ENCODE results near the gene UBQLN2.
A peak's percentile ranks its signal among the peaks of the same experiment; 100 is the strongest.
"Not testable (repeated sequence)": the region's sequence is repeated elsewhere in the genome, so short reads cannot be mapped to it uniquely, and the experiment has no call there.

The UBQLN2 gene
- long read RNA-seq, donor 1, full-length matches to known transcripts: 54 of 54 reads
- long read RNA-seq, donor 1, partial matches to known transcripts: 0 of 54 reads
- long read RNA-seq, donor 1, other reads (novel, unspliced or antisense): 0 of 54 reads
- long read RNA-seq, donor 2, full-length matches to known transcripts: 60 of 60 reads
- long read RNA-seq, donor 2, partial matches to known transcripts: 0 of 60 reads
- long read RNA-seq, donor 2, other reads (novel, unspliced or antisense): 0 of 60 reads
- long read RNA-seq, donor 3, full-length matches to known transcripts: 53 of 53 reads
- long read RNA-seq, donor 3, partial matches to known transcripts: 0 of 53 reads
- long read RNA-seq, donor 3, other reads (novel, unspliced or antisense): 0 of 53 reads
- long read RNA-seq, donor 4, full-length matches to known transcripts: 96 of 96 reads
- long read RNA-seq, donor 4, partial matches to known transcripts: 0 of 96 reads
- long read RNA-seq, donor 4, other reads (novel, unspliced or antisense): 0 of 96 reads
- long read RNA-seq, donor 5, full-length matches to known transcripts: 57 of 57 reads
- long read RNA-seq, donor 5, partial matches to known transcripts: 0 of 57 reads
- long read RNA-seq, donor 5, other reads (novel, unspliced or antisense): 0 of 57 reads
- long read RNA-seq, donor 6, full-length matches to known transcripts: 103 of 103 reads
- long read RNA-seq, donor 6, partial matches to known transcripts: 0 of 103 reads
- long read RNA-seq, donor 6, other reads (novel, unspliced or antisense): 0 of 103 reads
- long read RNA-seq, donor 7, full-length matches to known transcripts: 147 of 147 reads
- long read RNA-seq, donor 7, partial matches to known transcripts: 0 of 147 reads
- long read RNA-seq, donor 7, other reads (novel, unspliced or antisense): 0 of 147 reads
- long read RNA-seq, donor 8, full-length matches to known transcripts: 69 of 69 reads
- long read RNA-seq, donor 8, partial matches to known transcripts: 0 of 69 reads
- long read RNA-seq, donor 8, other reads (novel, unspliced or antisense): 0 of 69 reads

DNA sequence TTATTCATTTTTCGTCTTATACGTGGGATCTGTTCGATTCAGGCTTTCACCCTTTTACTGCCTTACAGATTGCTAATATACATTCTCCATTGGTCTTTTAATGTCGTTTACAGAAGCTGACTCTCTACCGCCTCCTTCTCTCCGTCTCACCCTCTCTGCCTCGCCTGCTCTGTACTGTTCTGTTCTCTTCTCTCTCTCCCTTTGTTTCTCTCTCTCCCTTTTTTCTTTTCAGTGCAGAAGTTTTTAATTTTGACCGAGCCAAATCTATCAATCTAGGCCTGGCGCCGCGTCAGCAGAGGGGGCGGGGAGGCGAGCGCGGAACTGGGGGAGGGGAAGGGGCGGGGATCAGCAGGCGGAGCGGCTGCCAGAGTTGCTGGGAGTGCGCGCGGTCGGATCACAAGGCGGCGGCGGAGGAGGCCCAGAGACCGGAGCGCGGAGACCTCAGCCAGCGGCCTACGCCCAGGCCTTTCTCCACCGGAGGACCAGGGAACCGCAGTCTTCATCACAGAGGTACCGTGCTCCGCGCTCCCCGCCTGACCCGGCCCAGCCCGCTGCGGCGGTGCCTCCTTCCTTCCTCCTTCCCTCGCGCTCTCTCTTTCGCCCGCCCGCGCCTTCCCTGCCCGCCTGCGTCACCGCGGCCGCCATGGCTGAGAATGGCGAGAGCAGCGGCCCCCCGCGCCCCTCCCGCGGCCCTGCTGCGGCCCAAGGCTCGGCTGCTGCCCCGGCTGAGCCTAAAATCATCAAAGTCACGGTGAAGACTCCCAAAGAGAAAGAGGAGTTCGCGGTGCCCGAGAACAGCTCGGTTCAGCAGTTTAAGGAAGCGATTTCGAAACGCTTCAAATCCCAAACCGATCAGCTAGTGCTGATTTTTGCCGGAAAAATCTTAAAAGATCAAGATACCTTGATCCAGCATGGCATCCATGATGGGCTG lies at the start of gene UBQLN2:
Gene UBQLN2, plus strand, starts transcription at position 397 of the 931 bp plus-strand sequence. Its CDS starts 247 bp downstream, at position 644.
- DNase-seq: peak; percentile 87

DNA sequence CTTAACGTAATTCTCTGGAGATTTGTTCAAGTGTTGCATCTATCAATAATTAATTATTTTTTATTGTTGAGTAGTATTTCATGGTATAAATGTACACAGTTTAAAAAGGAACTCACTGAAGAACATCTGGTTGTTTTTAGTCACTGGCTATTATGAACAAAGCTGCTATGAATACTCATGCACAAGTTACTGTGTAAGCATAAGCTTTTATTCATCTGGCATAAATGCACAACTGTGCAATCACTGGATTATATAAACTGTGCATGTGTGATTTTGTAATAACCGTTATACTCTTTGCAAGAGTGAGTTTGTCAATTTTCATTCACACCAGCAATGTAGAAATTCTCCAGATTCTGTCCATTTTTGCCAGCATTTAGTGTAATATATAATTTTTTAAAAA lies 43.8 kb upstream of the UBQLN2 start:
- DNase-seq: no peak

- not testable (repeated sequence) for DNase-seq
These were observed 33.9 kb upstream of the UBQLN2 start for GRCh38 chrX:56529482-56530007.

GRCh38 chrX:56530011-56530410 lies 33.4 kb upstream of the UBQLN2 start:
- DNase-seq: no peak

DNA sequence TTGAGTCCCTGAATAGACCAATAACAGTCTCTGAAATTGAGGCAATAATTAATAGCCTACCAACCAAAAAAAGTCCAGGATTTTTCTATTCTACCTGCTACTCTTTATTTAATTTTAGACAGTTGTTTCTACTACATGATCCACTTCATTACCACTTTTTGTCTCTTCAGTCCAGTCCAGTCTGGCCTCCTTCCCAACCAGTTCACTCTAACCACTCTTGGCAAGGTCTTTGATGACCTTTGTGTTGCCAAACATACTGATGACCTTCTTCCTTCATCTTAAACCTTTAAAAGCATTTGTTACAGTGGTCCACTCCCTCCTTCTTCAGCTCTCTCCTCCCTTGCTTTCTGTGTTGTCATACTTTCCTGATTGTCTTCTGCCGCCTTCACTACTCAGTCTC lies 12.8 kb upstream of the UBQLN2 start:
- DNase-seq: no peak

DNA sequence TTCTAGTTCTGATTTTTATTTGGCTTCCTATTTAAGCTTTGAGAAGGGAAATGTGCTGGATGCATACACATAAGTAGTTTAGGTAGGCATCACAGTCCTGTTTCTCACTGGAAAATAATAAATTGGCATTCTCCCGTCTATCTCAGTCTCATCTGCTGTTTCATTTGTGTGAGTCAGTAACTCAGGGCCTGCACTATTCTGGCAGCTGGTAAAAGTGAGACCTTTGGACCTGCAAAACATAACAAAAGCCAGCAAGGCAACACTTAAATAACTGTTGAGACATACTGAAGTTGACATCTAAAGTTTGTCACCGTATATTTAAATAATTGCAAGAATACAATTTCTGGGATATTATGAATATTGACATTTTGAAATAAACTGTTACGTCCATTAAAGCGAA lies 8.6 kb upstream of the UBQLN2 start:
- no peak for DNase-seq

DNA sequence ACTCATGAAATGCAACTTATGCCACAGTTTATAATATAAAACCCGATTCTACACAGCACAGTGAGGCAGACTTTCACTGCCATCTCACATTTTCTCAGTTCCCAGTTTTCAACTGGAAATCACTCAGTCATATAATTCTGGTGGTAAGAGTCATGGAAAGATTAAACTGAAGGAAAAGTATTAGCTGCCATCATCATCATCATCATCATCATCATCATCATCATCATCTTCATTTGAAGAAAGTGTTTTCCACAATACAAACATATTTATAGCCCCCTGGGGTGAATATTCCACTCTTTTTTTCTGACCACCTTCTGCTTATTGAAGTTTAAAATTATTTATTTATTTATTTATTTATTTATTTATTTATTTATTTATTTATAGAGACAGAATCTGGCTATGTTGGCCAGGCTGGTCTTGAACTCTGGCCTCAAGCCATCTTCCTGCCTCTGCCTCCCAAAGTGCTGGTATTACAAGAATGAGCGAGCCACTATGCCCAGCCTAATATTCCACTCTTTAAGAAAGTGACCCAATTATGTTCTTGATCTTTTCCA lies 6.0 kb upstream of the UBQLN2 start:
- DNase-seq: no peak

- DNase-seq: peak; percentile 47
These were observed 898 bp downstream of the UBQLN2 start for GRCh38 chrX:56564164-56564885.

- DNase-seq: peak; percentile 36
These were observed 1.8 kb downstream of the UBQLN2 start for GRCh38 chrX:56564921-56565840.

DNA sequence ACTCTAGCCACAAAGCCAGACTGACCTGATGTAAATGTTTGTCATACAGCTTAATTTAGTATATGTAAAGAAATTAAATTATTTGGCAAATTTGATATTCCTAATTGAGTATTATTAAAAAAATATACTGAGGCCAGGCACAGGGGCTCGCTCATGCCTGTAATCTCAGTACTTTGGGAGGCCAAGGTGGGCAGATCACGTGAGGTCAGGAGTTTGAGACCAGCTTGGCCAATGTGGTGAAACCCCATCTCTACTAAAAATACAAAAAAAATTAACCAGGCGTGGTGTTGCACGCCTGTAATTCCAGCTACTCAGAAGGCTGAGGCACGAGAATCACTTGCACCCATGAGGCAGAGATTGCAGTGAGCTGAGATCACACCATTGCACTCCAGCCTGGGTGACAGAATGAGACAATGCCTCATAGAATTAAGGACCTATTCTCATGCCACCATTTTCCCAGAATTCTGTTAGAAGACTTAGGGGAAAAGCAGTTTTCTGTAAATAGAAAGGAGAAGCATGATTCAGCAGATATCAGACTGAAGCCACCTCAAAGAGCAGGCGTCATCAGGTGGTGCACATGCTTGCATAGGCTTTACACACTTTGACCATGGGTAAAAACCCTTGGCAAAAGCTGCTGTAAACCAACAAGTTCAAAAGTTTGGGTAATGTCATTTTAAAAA lies 6.1 kb downstream of the UBQLN2 start:
- no peak for DNase-seq

- DNase-seq: no peak
These were observed 9.5 kb downstream of the UBQLN2 start for GRCh38 chrX:56572975-56573374.

- DNase-seq: no peak
These were observed 11.4 kb downstream of the UBQLN2 start for GRCh38 chrX:56574861-56575260.

GRCh38 chrX:56576721-56577120 lies 13.3 kb downstream of the UBQLN2 start:
- no peak for DNase-seq

GRCh38 chrX:56588397-56589188 lies 25.2 kb downstream of the UBQLN2 start:
- DNase-seq: no peak

DNA sequence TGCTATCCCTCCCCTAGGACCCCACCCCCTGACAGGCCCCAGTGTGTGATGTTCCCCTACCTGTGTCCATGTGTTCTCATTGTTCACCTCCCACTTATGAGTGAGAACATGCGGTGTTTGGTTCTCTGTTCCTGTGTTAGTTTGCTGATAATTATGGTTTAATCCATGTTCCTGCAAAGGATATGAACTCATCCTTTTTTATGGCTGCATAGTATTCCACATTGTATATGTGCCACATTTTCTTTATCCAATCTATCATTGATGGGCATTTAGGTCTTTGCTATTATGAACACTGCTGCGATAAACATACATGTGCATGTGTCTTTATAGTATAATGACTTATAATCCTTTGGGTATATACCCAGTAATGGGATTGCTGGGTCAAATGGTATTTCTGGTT lies 28.4 kb downstream of the UBQLN2 start:
- DNase-seq: not testable (repeated sequence)

- DNase-seq: no peak
These were observed 36.7 kb downstream of the UBQLN2 start for GRCh38 chrX:56600141-56600540.

DNA sequence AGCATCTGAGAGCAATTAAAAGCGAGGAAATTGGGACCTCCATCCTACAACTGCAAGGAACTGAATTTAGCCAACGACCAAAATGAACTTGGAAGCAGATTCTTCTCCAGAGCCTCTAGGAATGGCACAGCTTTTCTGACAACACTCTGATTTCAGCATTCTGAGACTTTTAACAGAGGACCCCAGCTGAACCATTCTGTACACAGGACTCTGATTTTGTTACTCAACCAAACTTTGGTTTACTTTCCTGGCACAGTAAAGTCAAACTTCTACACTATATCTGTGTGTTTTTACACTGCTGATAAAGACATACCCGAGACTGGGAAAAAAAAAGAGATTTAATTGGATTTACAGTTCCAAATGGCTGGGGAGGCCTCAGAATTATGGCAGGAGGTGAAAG lies 37.6 kb downstream of the UBQLN2 start:
- DNase-seq: no peak

- DNase-seq: no peak
These were observed 51.9 kb downstream of the UBQLN2 start for GRCh38 chrX:56615282-56615681.
